Head of caudate nucleus (tissue), 42 donors: ENCODE data around the gene TMEM233.
A peak's percentile ranks its signal among the peaks of the same experiment; 100 is the strongest.

Experiments used
- DNase-seq, 42 donors: peaks; one replicate each; pipeline versions ENCODE4 v3.0.0 to v3.0.0-alpha.2; 2020 to 2021; ENCODE audit warnings: mixed read lengths in 7 of 42
- intact Hi-C: fragments of 100-400 bp; cut with DNase I; formaldehyde crosslinking; loops from one replicate; pipeline ENCODE4 v1.15.0; 2022

TMEM233 gene

GRCh38 chr12:119672194-119672593 lies 78.6 kb downstream of the TMEM233 start:
- intact Hi-C loops, result no loop called here
- no peak for DNase-seq

DNA sequence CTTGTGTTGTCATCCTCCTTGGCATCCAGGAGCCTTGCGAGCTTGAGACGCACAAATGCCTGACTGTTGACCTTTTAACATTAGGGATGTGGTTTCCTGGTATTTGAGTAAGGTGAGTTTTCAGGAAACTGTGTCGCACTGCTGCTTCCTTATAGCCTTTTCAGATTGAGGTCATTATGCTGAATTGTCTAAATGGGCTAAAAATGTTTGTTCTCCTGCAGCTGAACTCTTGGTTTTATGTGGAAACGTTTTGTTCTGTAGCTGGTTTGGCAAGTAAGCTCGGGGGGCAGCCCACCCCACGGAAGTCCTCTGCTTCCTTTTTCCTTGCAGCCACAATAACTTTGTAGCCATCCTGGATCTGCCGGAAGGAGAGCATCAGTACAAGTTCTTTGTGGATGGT lies 80.1 kb downstream of the TMEM233 start:
- DNase-seq, result no peak
- intact Hi-C loops, result no loop called here

GRCh38 chr12:119674560-119674959 lies 81.0 kb downstream of the TMEM233 start:
- intact Hi-C loops, result no loop called here
- no peak for DNase-seq

DNA sequence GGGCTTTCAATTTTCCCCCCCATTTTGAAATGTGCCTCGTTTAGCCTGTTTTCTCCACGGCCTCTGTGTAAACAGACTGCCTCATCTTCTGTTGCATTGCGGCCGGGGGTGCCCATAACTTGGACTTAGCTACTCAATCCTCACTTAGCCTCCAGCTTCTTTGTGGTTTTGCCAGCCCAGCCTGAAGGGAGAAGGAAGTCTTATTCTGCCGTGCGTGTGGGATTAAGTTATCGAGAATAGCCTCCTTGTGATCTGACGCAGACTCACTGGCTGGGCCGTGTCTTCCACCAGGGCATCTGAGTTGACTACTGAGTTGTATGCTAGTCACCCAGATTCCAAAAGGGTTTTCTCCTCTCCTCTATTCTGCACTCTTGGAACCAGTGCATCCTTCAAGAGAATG lies 82.4 kb downstream of the TMEM233 start:
- intact Hi-C loops, result no loop called here
- no peak for DNase-seq

GRCh38 chr12:119676573-119676972 lies 83.0 kb downstream of the TMEM233 start:
- intact Hi-C loops, result no loop called here
- DNase-seq, result no peak

GRCh38 chr12:119678459-119678858 lies 84.9 kb downstream of the TMEM233 start:
- intact Hi-C loops, result no loop called here
- DNase-seq, result no peak

GRCh38 chr12:119679081-119679480 lies 85.5 kb downstream of the TMEM233 start:
- intact Hi-C loops, result no loop called here
- DNase-seq, result no peak

- intact Hi-C loops, result no loop called here
- no peak for DNase-seq
Observed at GRCh38 chr12:119679490-119679889, 85.9 kb downstream of the TMEM233 start.

GRCh38 chr12:119681111-119681510 lies 87.5 kb downstream of the TMEM233 start:
- intact Hi-C loops, result no loop called here
- no peak for DNase-seq

- DNase-seq, result no peak
- intact Hi-C loops, result no loop called here
Observed at GRCh38 chr12:119681728-119682638, 88.4 kb downstream of the TMEM233 start.

- intact Hi-C loops, result no loop called here
- no peak for DNase-seq
Observed at GRCh38 chr12:119682639-119683252, 89.2 kb downstream of the TMEM233 start.

- DNase-seq, result no peak
- intact Hi-C loops, result no loop called here
Observed at GRCh38 chr12:119683413-119683812, 89.8 kb downstream of the TMEM233 start.

DNA sequence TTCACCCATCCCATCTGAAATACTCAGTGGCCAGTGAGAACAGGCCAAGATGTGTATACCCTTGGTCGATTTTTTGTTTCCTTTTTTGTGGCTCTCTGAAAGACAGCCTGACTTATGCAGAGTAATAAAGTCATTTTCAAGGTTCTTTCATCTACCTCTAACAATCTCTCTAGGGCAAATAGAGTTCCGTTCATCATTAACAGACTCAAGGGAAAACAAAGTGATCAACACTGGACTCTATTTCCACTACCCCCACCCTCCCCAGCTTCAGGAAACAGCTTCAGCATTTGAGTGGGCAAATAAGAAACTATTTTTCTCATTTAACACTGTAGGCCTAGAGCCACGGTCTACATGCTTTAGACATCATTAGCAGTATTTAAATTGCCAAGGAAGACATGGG lies 90.2 kb downstream of the TMEM233 start:
- intact Hi-C loops, result no loop called here
- no peak for DNase-seq

- intact Hi-C loops, result no loop called here
Observed at GRCh38 chr12:119684711-119685369, 91.3 kb downstream of the TMEM233 start.

DNA sequence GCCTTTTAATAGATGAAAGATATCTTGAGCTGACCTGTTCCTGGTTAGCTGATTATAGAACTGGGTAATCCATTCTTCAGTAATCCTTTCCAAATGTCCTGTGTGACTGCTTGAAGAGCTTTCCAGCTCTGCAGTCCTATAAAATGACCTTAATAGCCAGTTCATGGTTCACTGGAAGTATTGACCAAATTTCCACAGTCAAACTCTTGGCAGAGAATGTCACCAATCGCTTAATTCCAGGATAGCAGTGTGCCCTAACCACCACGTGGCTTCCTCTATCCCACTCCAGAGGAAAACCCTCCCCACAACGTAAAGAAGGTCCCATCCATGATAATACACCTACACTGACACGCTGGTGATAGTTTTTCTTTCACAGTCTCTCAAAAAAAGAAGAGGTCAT lies 91.8 kb downstream of the TMEM233 start:
- no peak for DNase-seq
- intact Hi-C loops, result no loop called here

More at GRCh38 chr12:119684711-119685369, 91.3 kb downstream of the TMEM233 start:
- DNase-seq, result no peak

GRCh38 chr12:119686355-119686754 lies 92.8 kb downstream of the TMEM233 start:
- intact Hi-C loops, result no loop called here

GRCh38 chr12:119686776-119687175 lies 93.2 kb downstream of the TMEM233 start:
- intact Hi-C loops, result no loop called here
- DNase-seq, result no peak

More at GRCh38 chr12:119686355-119686754, 92.8 kb downstream of the TMEM233 start:
- DNase-seq, result no peak

DNA sequence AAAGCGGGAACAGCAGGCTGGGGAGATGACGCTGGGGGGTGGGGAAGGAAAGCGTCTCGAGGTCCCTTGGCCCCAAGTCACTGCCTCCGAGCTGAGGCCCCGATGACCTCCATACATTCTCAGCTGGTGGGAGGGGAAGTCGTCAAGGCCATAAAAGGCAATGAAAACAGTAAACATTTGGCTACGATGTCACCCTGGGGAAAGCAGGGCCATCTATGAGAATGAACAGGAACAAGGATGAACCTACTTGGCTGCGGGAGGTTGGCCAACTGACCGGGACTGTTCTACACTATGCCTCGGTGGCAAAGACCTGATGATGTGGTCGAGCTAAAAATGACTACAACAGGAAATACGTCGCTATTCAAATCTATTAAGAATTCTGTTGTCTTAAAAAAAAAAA lies 93.8 kb downstream of the TMEM233 start:
- DNase-seq, result no peak
- intact Hi-C loops, result no loop called here

- intact Hi-C loops, result no loop called here
- DNase-seq, result no peak
Observed at GRCh38 chr12:119687879-119688278, 94.3 kb downstream of the TMEM233 start.

- intact Hi-C loops, result no loop called here
- peak in 1 of 42 donors; percentile 4 for DNase-seq
Observed at GRCh38 chr12:119689935-119690500, 96.4 kb downstream of the TMEM233 start.
